GM18511 (cell line): ENCODE data around the gene MEF2A.
A peak's percentile ranks its signal among the peaks of the same experiment; 100 is the strongest.

Source experiments
- ATAC-seq: cut with Tn5 transposase; IDR thresholded peaks from one replicate; pipeline ENCODE4 v1.9.1; 2021; ENCODE audit warnings: mild to moderate bottlenecking, moderate library complexity; ENCODE audit not compliant: unreplicated experiment

The MEF2A gene

GRCh38 chr15:99696096-99696495 is 130.3 kb downstream of the MEF2A start:
- no peak for ATAC-seq

- no peak for ATAC-seq
Observed at GRCh38 chr15:99702895-99703602, 137.3 kb downstream of the MEF2A start.

- peak; percentile 67 for ATAC-seq
Observed at GRCh38 chr15:99703603-99704443, 138.0 kb downstream of the MEF2A start.

- ATAC-seq = peak; percentile 75
Observed at GRCh38 chr15:99704444-99704838, 138.7 kb downstream of the MEF2A start.

- ATAC-seq = no peak
Observed at GRCh38 chr15:99706557-99707303, 140.9 kb downstream of the MEF2A start.

GRCh38 chr15:99707473-99708270 is 141.9 kb downstream of the MEF2A start:
- no peak for ATAC-seq

GRCh38 chr15:99708563-99708962 is 142.8 kb downstream of the MEF2A start:
- no peak for ATAC-seq

GRCh38 chr15:99709243-99709986 is 143.6 kb downstream of the MEF2A start:
- no peak for ATAC-seq

- ATAC-seq = no peak
Observed at GRCh38 chr15:99711625-99712024, 145.8 kb downstream of the MEF2A start.

GRCh38 chr15:99712415-99712814 is 146.6 kb downstream of the MEF2A start:
- no peak for ATAC-seq

GRCh38 chr15:99716540-99717095 is 150.8 kb downstream of the MEF2A start:
- ATAC-seq = no peak

GRCh38 chr15:99717161-99718009 is 151.6 kb downstream of the MEF2A start:
- peak; percentile 32 for ATAC-seq

GRCh38 chr15:99718421-99718820 is 152.6 kb downstream of the MEF2A start:
- no peak for ATAC-seq

GRCh38 chr15:99719096-99719541 is 153.3 kb downstream of the MEF2A start:
- peak; percentile 82 for ATAC-seq

- no peak for ATAC-seq
Observed at GRCh38 chr15:99720533-99720932, 154.7 kb downstream of the MEF2A start.

- no peak for ATAC-seq
Observed at GRCh38 chr15:99721104-99721778, 155.5 kb downstream of the MEF2A start.

- ATAC-seq = no peak
Observed at GRCh38 chr15:99721896-99722295, 156.1 kb downstream of the MEF2A start.

- ATAC-seq = no peak
Observed at GRCh38 chr15:99722406-99722805, 156.6 kb downstream of the MEF2A start.
